ENCODE results near the gene CYP4A22.
A peak's percentile ranks its signal among the peaks of the same experiment; 100 is the strongest.
"Not testable (repeated sequence)": the region's sequence is repeated elsewhere in the genome, so short reads cannot be mapped to it uniquely, and the experiment has no call there.

The CYP4A22 gene

GRCh38 chr1:47137925-47138615, 829 bp downstream of the CYP4A22 start:
- no peaks in the 10 kb centered on the region for H3K9me3 Mint-ChIP-seq
- DNase-seq, result no peak
- no peak overlapping the region for H3K4me3 Mint-ChIP-seq
- peaks cover 20% of the 10 kb centered on the region for H3K27me3 Mint-ChIP-seq
- no peak overlapping the region for H3K27ac Mint-ChIP-seq
- H3K4me1 Mint-ChIP-seq (ENCODE audit: low read depth), result no peaks in the 10 kb centered on the region
- H3K36me3 Mint-ChIP-seq (ENCODE audit: low read depth), result no peaks in the 10 kb centered on the region

- not testable (repeated sequence) for H3K4me1 Mint-ChIP-seq (ENCODE audit: low read depth); H3K9me3 Mint-ChIP-seq; DNase-seq; H3K27ac Mint-ChIP-seq; H3K4me3 Mint-ChIP-seq; H3K36me3 Mint-ChIP-seq (ENCODE audit: low read depth)
- peaks cover 17% of the 10 kb centered on the region for H3K27me3 Mint-ChIP-seq
Observed at GRCh38 chr1:47140358-47140757, 3.1 kb downstream of the CYP4A22 start.

GRCh38 chr1:47143654-47144053, 6.4 kb downstream of the CYP4A22 start:
- not testable (repeated sequence) for H3K27ac Mint-ChIP-seq; H3K36me3 Mint-ChIP-seq (ENCODE audit: low read depth); H3K9me3 Mint-ChIP-seq; H3K4me3 Mint-ChIP-seq; DNase-seq; H3K4me1 Mint-ChIP-seq (ENCODE audit: low read depth)
- H3K27me3 Mint-ChIP-seq, result peaks cover 15% of the 10 kb centered on the region

- H3K27me3 Mint-ChIP-seq, result peaks cover 32% of the 10 kb centered on the region
- H3K27ac Mint-ChIP-seq; H3K4me3 Mint-ChIP-seq; H3K4me1 Mint-ChIP-seq (ENCODE audit: low read depth); H3K36me3 Mint-ChIP-seq (ENCODE audit: low read depth); H3K9me3 Mint-ChIP-seq; DNase-seq: not testable (repeated sequence)
Observed at GRCh38 chr1:47146495-47146894, 9.3 kb downstream of the CYP4A22 start.

GRCh38 chr1:47147047-47147785, 10.0 kb downstream of the CYP4A22 start:
- no peaks in the 10 kb centered on the region for H3K4me1 Mint-ChIP-seq (ENCODE audit: low read depth)
- H3K9me3 Mint-ChIP-seq, result no peaks in the 10 kb centered on the region
- no peak overlapping the region for H3K27ac Mint-ChIP-seq
- peaks cover 39% of the 10 kb centered on the region for H3K27me3 Mint-ChIP-seq
- H3K36me3 Mint-ChIP-seq (ENCODE audit: low read depth), result no peaks in the 10 kb centered on the region
- H3K4me3 Mint-ChIP-seq, result no peak overlapping the region
- DNase-seq, result no peak

GRCh38 chr1:47149162-47149561, 11.9 kb downstream of the CYP4A22 start:
- not testable (repeated sequence) for H3K4me1 Mint-ChIP-seq (ENCODE audit: low read depth); H3K9me3 Mint-ChIP-seq; DNase-seq; H3K27ac Mint-ChIP-seq; H3K36me3 Mint-ChIP-seq (ENCODE audit: low read depth); H3K4me3 Mint-ChIP-seq
- peaks cover 48% of the 10 kb centered on the region for H3K27me3 Mint-ChIP-seq

- not testable (repeated sequence) for H3K4me1 Mint-ChIP-seq (ENCODE audit: low read depth); DNase-seq
- peaks cover 12% of the 10 kb centered on the region for H3K9me3 Mint-ChIP-seq
Observed at GRCh38 chr1:47156457-47156856, 19.2 kb downstream of the CYP4A22 start.

GRCh38 chr1:47157957-47158356, 20.7 kb downstream of the CYP4A22 start:
- not testable (repeated sequence) for H3K4me1 Mint-ChIP-seq (ENCODE audit: low read depth); DNase-seq; H3K36me3 Mint-ChIP-seq (ENCODE audit: low read depth); H3K4me3 Mint-ChIP-seq; H3K27ac Mint-ChIP-seq
- Mint-ChIP-seq H3K27me3 (peaks cover 38% of the 10 kb centered on the region), H3K9me3 (peaks cover 12% of the 10 kb centered on the region)

More at GRCh38 chr1:47156457-47156856, 19.2 kb downstream of the CYP4A22 start:
- not testable (repeated sequence) for H3K36me3 Mint-ChIP-seq (ENCODE audit: low read depth); H3K4me3 Mint-ChIP-seq; H3K27ac Mint-ChIP-seq
- H3K27me3 Mint-ChIP-seq, result peaks cover 37% of the 10 kb centered on the region

- no peak overlapping the region for H3K27ac Mint-ChIP-seq
- H3K4me3 Mint-ChIP-seq, result no peak overlapping the region
- H3K27me3 Mint-ChIP-seq, result peaks cover 33% of the 10 kb centered on the region
- no peaks in the 10 kb centered on the region for H3K4me1 Mint-ChIP-seq (ENCODE audit: low read depth)
- no peaks in the 10 kb centered on the region for H3K36me3 Mint-ChIP-seq (ENCODE audit: low read depth)
- H3K9me3 Mint-ChIP-seq, result peaks cover 5% of the 10 kb centered on the region
- no peak for DNase-seq
Observed at GRCh38 chr1:47160716-47161115, 23.5 kb downstream of the CYP4A22 start.

GRCh38 chr1:47161298-47162040, 24.2 kb downstream of the CYP4A22 start:
- Mint-ChIP-seq H3K36me3 (ENCODE audit: low read depth) (no peaks in the 10 kb centered on the region), H3K9me3 (no peaks in the 10 kb centered on the region), H3K4me1 (ENCODE audit: low read depth) (no peaks in the 10 kb centered on the region), H3K27me3 (peaks cover 33% of the 10 kb centered on the region), H3K4me3 (no peak overlapping the region), H3K27ac (no peak overlapping the region)
- DNase-seq, result no peak

- H3K36me3 Mint-ChIP-seq (ENCODE audit: low read depth), result no peaks in the 10 kb centered on the region
- no peak overlapping the region for H3K4me3 Mint-ChIP-seq
- DNase-seq, result no peak
- no peaks in the 10 kb centered on the region for H3K9me3 Mint-ChIP-seq
- peaks cover 51% of the 10 kb centered on the region for H3K27me3 Mint-ChIP-seq
- H3K27ac Mint-ChIP-seq, result no peak overlapping the region
- no peaks in the 10 kb centered on the region for H3K4me1 Mint-ChIP-seq (ENCODE audit: low read depth)
Observed at GRCh38 chr1:47164552-47164951, 27.3 kb downstream of the CYP4A22 start.

GRCh38 chr1:47172782-47173181, 35.5 kb downstream of the CYP4A22 start:
- Mint-ChIP-seq H3K9me3 (no peaks in the 10 kb centered on the region), H3K4me3 (no peak overlapping the region), H3K4me1 (ENCODE audit: low read depth) (peaks cover 4% of the 10 kb centered on the region), H3K36me3 (ENCODE audit: low read depth) (no peaks in the 10 kb centered on the region), H3K27me3 (peaks cover 58% of the 10 kb centered on the region), H3K27ac (no peak overlapping the region)
- no peak for DNase-seq

- Mint-ChIP-seq H3K9me3 (no peaks in the 10 kb centered on the region), H3K4me3 (no peak overlapping the region), H3K27me3 (peaks cover 57% of the 10 kb centered on the region), H3K36me3 (ENCODE audit: low read depth) (no peaks in the 10 kb centered on the region), H3K27ac (no peak overlapping the region), H3K4me1 (ENCODE audit: low read depth) (peaks cover 11% of the 10 kb centered on the region)
- no peak for DNase-seq
Observed at GRCh38 chr1:47174656-47175020, 37.4 kb downstream of the CYP4A22 start.

- Mint-ChIP-seq H3K4me3 (no peak overlapping the region), H3K9me3 (no peaks in the 10 kb centered on the region), H3K27ac (no peak overlapping the region), H3K27me3 (peaks cover 58% of the 10 kb centered on the region), H3K36me3 (ENCODE audit: low read depth) (no peaks in the 10 kb centered on the region), H3K4me1 (ENCODE audit: low read depth) (peaks cover 12% of the 10 kb centered on the region)
- peak; percentile 49 for DNase-seq
Observed at GRCh38 chr1:47175227-47175934, 38.1 kb downstream of the CYP4A22 start.
